ENCODE measurements around the gene NFE2L1. TPM values are rescaled to one million over a fixed set of nuclear protein-coding genes. Genes with fewer than 3 reads are reported as not detected.

Gene NFE2L1
- total RNA-seq, 1 donor from 2014 or later: 250 TPM

DNA sequence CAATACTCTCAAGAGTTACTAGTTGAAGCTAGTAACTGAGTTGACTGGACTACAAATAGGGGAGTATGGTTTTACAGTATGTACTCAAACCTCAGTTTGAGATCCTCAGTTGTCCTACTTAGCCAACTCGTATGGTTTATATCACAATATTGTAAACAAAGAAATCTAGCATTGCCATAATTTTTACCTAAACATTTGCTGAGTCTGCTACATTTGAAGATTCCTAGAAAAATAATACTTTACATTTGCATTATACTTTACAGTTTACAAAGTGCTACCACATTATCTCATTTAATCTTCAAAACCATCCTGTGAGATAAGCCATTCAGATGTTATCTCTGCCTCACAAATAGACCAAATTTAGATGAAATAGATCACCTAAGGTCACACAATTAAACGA, 36.8 kb downstream of the NFE2L1 start:
- DNase-seq (ENCODE audit: extremely low spot score, unreplicated experiment): no peak
- Mint-ChIP-seq H3K4me3 (ENCODE audit: unreplicated experiment) (no peak overlapping the region), H3K4me1 (ENCODE audit: unreplicated experiment) (peaks cover 22% of the 10 kb centered on the region), H3K27me3 (ENCODE audit: unreplicated experiment) (no peaks in the 10 kb centered on the region), H3K36me3 (ENCODE audit: unreplicated experiment) (no peaks in the 10 kb centered on the region), H3K27ac (ENCODE audit: unreplicated experiment) (no peak overlapping the region), H3K9me3 (ENCODE audit: unreplicated experiment) (no peaks in the 10 kb centered on the region)
- TF ChIP-seq, protein P1, sequence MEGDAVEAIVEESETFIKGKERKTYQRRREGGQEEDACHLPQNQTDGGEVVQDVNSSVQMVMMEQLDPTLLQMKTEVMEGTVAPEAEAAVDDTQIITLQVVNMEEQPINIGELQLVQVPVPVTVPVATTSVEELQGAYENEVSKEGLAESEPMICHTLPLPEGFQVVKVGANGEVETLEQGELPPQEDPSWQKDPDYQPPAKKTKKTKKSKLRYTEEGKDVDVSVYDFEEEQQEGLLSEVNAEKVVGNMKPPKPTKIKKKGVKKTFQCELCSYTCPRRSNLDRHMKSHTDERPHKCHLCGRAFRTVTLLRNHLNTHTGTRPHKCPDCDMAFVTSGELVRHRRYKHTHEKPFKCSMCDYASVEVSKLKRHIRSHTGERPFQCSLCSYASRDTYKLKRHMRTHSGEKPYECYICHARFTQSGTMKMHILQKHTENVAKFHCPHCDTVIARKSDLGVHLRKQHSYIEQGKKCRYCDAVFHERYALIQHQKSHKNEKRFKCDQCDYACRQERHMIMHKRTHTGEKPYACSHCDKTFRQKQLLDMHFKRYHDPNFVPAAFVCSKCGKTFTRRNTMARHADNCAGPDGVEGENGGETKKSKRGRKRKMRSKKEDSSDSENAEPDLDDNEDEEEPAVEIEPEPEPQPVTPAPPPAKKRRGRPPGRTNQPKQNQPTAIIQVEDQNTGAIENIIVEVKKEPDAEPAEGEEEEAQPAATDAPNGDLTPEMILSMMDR (IDR thresholded peaks at IDR 0.05): no peak

DNA sequence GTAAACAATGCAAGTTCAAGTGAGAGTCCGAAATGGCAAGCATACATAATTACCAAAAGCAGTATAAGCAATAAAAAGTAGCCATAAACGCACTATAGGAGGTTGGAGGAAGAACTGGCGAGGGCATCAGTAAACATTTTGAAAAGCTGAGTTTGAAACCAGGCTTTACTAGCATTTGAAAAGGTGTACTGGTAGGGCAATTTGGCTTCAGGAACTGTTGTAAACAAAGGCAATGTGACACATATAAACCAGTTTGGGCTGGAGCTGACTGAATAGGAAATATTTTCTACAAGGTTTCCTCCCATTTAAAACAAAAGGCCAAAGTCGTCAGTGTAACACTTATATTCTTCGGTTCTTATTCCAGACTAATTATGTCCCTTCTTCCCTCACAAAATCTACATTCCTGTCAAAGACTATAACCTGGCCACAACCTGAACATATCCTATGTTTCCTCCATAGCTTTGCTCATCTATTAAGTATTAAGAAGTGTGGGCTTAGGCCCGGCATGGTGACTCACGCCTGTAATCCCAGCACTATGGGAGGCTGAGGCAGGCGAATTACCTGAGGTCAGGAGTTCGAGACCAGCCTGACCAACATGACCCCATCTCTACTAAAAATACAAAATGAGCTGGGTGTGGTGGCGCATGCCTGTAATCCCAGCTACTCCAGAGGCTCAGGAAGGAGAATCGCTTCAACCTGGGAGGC, 45.3 kb downstream of the NFE2L1 start:
- DNase-seq (ENCODE audit: extremely low spot score, unreplicated experiment): no peak
- Mint-ChIP-seq H3K9me3 (ENCODE audit: unreplicated experiment) (no peaks in the 10 kb centered on the region), H3K4me3 (ENCODE audit: unreplicated experiment) (no peak overlapping the region), H3K27me3 (ENCODE audit: unreplicated experiment) (no peaks in the 10 kb centered on the region), H3K27ac (ENCODE audit: unreplicated experiment) (peak overlapping the region; percentile 28), H3K4me1 (ENCODE audit: unreplicated experiment) (peaks cover 16% of the 10 kb centered on the region), H3K36me3 (ENCODE audit: unreplicated experiment) (peaks cover 5% of the 10 kb centered on the region)
- TF ChIP-seq, protein P1 (IDR thresholded peaks at IDR 0.05): no peak

- no peaks in the 10 kb centered on the region for H3K9me3 Mint-ChIP-seq (ENCODE audit: unreplicated experiment)
- H3K27me3 Mint-ChIP-seq (ENCODE audit: unreplicated experiment): no peaks in the 10 kb centered on the region
- peaks cover 5% of the 10 kb centered on the region for H3K36me3 Mint-ChIP-seq (ENCODE audit: unreplicated experiment)
- TF ChIP-seq, protein P1 (IDR thresholded peaks at IDR 0.05): no peak
- H3K4me3 Mint-ChIP-seq (ENCODE audit: unreplicated experiment): no peak overlapping the region
- peaks cover 19% of the 10 kb centered on the region for H3K4me1 Mint-ChIP-seq (ENCODE audit: unreplicated experiment)
- DNase-seq (ENCODE audit: extremely low spot score, unreplicated experiment): no peak
- no peak overlapping the region for H3K27ac Mint-ChIP-seq (ENCODE audit: unreplicated experiment)
These were observed 47.5 kb downstream of the NFE2L1 start for GRCh38 chr17:48095611-48096010.

- Mint-ChIP-seq H3K27ac (ENCODE audit: unreplicated experiment) (peak overlapping the region; percentile 97), H3K9me3 (ENCODE audit: unreplicated experiment) (no peaks in the 10 kb centered on the region), H3K4me1 (ENCODE audit: unreplicated experiment) (peaks cover 30% of the 10 kb centered on the region), H3K27me3 (ENCODE audit: unreplicated experiment) (no peaks in the 10 kb centered on the region), H3K4me3 (ENCODE audit: unreplicated experiment) (peak overlapping the region; percentile 100), H3K36me3 (ENCODE audit: unreplicated experiment) (peaks cover 3% of the 10 kb centered on the region)
- no peak for DNase-seq (ENCODE audit: extremely low spot score, unreplicated experiment)
- TF ChIP-seq, protein P1 (IDR thresholded peaks at IDR 0.05): no peak
These were observed 52.0 kb downstream of the NFE2L1 start for GRCh38 chr17:48100160-48100559.

- Mint-ChIP-seq H3K4me3 (ENCODE audit: unreplicated experiment) (peak overlapping the region; percentile 100), H3K27ac (ENCODE audit: unreplicated experiment) (peak overlapping the region; percentile 97), H3K9me3 (ENCODE audit: unreplicated experiment) (no peaks in the 10 kb centered on the region), H3K4me1 (ENCODE audit: unreplicated experiment) (peaks cover 28% of the 10 kb centered on the region), H3K27me3 (ENCODE audit: unreplicated experiment) (no peaks in the 10 kb centered on the region), H3K36me3 (ENCODE audit: unreplicated experiment) (peaks cover under 1% of the 10 kb centered on the region)
- peak; percentile 85 for DNase-seq (ENCODE audit: extremely low spot score, unreplicated experiment)
- TF ChIP-seq, protein P1 (IDR thresholded peaks at IDR 0.05): no peak
These were observed 52.4 kb downstream of the NFE2L1 start for GRCh38 chr17:48100591-48101011.

Data from osteocyte (in vitro differentiated cells).